ENCODE results near the gene NTRK3. TPM values are rescaled to one million over a fixed set of nuclear protein-coding genes. Genes with fewer than 3 reads are reported as not detected.

NTRK3 gene
- total and polyA plus RNA-seq, 12 donors, result 1.6 to 8.5 (median 3.3) TPM

- 13 to 14% (median 13%) methylated on average over 17 of the region's 17 CpGs for WGBS, 4 donors
- H3K27ac ChIP-seq, result no peak overlapping the region
- peaks cover 31% of the 10 kb centered on the region for H3K27me3 ChIP-seq
- H3K4me1 ChIP-seq (replicated peaks in 1 of 2), result peaks cover 0 to 11% of the 10 kb centered on the region in 2 donors
- no peaks in the 10 kb centered on the region for H3K9me3 ChIP-seq (replicated peaks in 1 of 3)
- peak in 1 of 7 donors; percentile 11 for DNase-seq
- H3K36me3 ChIP-seq (replicated peaks in 1 of 2), result no peaks in the 10 kb centered on the region
- no peak overlapping the region for H3K4me3 ChIP-seq
- TF ChIP-seq POLR2A (IDR thresholded peaks at IDR 0.05), result no peak
- TF ChIP-seq CTCF (IDR thresholded peaks at IDR 0.05), result peak in 1 of 6 experiments; percentile 22
- intact Hi-C loops (cut with DNase I), result no loop called here
These were observed 1.6 kb upstream of the NTRK3 start for GRCh38 chr15:88258093-88258641.

- Histone ChIP-seq H3K27me3 (peaks cover 38% of the 10 kb centered on the region), H3K9me3 (replicated peaks in 1 of 3) (no peaks in the 10 kb centered on the region), H3K4me3 (peak overlapping the region in 1 of 4 donors; percentile 46), H3K4me1 (replicated peaks in 1 of 2) (peaks cover 0 to 11% of the 10 kb centered on the region in 2 donors), H3K36me3 (replicated peaks in 1 of 2) (no peaks in the 10 kb centered on the region), H3K27ac (no peak overlapping the region)
- 1 to 3% (median 2%) methylated on average over 27 to 49 of the region's 49 CpGs for WGBS, 4 donors
- DNase-seq, result no peak
- intact Hi-C loops (cut with DNase I), result no loop called here
- TF ChIP-seq CTCF (IDR thresholded peaks at IDR 0.05) (no peak), POLR2A (IDR thresholded peaks at IDR 0.05) (no peak)
These were observed 963 bp upstream of the NTRK3 start for GRCh38 chr15:88257311-88258092.

GRCh38 chr15:88255484-88256278 is 858 bp downstream of the NTRK3 start:
- DNase-seq, result no peak
- Histone ChIP-seq H3K9me3 (replicated peaks in 1 of 3) (no peaks in the 10 kb centered on the region), H3K27ac (peak overlapping the region in 1 of 5 donors; percentile 22), H3K36me3 (replicated peaks in 1 of 2) (no peaks in the 10 kb centered on the region), H3K4me1 (replicated peaks in 1 of 2) (peaks cover 0 to 11% of the 10 kb centered on the region in 2 donors), H3K27me3 (peaks cover 52% of the 10 kb centered on the region), H3K4me3 (peak overlapping the region in 1 of 4 donors; percentile 33)
- intact Hi-C loops (cut with DNase I), result no loop called here
- TF ChIP-seq CTCF (IDR thresholded peaks at IDR 0.05), result no peak
- no peak for TF ChIP-seq POLR2A (IDR thresholded peaks at IDR 0.05)
- WGBS, 4 donors, result 0 to 1% (median 1%) methylated on average over 14 to 58 of the region's 58 CpGs

- Histone ChIP-seq H3K36me3 (replicated peaks in 1 of 2) (no peaks in the 10 kb centered on the region), H3K4me3 (peak overlapping the region in 1 of 4 donors; percentile 33), H3K27ac (peak overlapping the region in 1 of 5 donors; percentile 22), H3K27me3 (peaks cover 52% of the 10 kb centered on the region), H3K9me3 (replicated peaks in 1 of 3) (no peaks in the 10 kb centered on the region), H3K4me1 (replicated peaks in 1 of 2) (peaks cover 0 to 11% of the 10 kb centered on the region in 2 donors)
- no peak for DNase-seq
- intact Hi-C loops (cut with DNase I), result no loop called here
- WGBS, 4 donors, result 3 to 8% (median 6%) methylated on average over 21 to 23 of the region's 23 CpGs
- TF ChIP-seq POLR2A (IDR thresholded peaks at IDR 0.05) (no peak), CTCF (IDR thresholded peaks at IDR 0.05) (no peak)
These were observed 1.5 kb downstream of the NTRK3 start for GRCh38 chr15:88255087-88255483.
